OCI-M2 (cell line): Measurements from ENCODE around the gene RARG.

Experiments
- DNase-seq: peaks from one replicate; lab custom pipeline; 2025; ENCODE audit not compliant: unreplicated experiment; lab: John Stamatoyannopoulos, UW

RARG gene

DNA sequence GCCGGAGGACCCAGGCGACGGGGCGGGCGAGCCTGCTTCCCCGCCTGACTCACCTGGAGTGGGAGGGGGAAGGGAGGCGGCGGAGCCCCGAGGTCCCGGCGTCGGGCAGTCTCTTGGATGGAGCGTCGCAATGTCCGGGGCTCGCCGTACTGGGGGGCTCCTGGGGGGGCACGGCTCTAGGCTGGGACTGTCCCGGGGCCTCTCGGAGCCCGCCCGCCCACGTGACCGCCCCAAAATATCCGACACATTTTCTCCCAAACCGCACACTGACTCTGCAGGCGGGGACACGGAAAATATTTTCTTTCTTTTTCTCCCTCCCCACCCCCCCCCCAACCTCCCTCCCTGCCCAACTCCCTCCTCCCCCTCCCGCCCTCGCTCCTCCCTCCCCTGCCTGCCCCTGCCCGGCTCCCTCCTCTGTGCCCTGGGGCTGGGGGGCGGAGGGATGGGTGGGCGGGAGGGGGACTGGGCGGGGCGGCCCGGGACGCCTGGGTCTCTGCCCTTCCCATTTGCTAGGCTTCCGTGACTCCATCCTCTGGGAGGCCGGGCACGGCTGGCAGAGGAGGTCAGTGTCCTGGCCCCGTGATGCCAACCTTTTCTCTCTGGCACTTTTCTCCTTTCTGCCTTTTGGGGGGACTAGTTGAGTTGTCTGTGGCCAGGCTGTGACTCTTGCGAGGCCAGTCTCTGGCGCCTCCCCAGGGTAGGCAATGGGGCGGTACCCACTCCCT lies at the start of gene RARG:
TSS of gene RARG (minus strand) at position 289 of the 725 bp plus-strand sequence. CDS start 4,664 bp downstream, outside the sequence.
- no peak for DNase-seq

DNA sequence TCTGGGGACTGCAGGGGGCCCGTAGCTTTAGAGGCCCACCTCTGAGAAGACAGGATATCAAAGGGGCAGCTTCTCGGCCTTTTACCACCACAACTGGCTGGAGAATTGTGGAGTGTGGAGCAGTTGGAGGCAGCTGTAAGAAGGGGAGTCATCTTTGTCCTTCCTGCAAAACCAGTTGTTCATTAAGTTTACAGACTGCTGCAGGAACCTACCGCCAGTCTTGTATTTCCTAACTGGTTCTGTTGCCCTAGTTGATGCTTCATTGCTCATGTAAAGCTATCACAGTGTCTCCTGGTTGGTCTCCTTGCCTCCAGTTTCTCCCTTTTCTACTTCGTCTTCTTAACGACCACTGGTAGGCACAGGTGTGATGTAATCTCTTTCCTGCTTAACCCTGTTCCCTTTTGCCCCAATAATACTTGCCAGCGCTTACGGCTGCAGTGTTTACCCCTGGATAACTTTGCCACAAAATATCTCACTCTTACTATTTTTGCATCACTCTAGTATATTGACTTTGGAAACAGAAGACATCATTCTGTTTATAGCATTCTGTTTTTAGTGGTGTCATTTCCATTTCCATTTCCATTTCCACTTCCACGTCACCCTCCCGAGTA lies 48.0 kb upstream of the RARG start:
- no peak for DNase-seq

- no peak for DNase-seq
Observed at GRCh38 chr12:53279283-53279869, 47.4 kb upstream of the RARG start.

DNA sequence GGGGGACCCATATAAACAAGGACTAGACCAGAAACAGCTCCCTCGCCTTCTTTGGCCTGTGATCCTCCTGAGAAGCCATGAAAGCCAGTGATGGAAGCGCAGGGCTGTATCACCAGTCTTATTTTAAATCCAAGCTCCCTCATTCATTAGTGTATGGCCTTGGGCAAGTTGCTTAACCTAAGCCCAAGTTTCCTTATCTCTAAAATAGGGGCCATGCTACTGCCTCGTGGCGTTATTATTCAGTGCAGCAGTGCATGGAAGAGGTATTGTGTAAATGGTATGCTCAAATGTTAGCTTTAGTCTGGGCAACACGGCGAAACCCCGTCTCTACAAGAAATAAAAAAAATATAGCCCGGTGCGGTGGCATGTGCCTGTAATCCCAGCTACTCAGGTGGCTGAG lies 46.0 kb upstream of the RARG start:
- DNase-seq = no peak

- no peak for DNase-seq
Observed at GRCh38 chr12:53276511-53276910, 44.5 kb upstream of the RARG start.

GRCh38 chr12:53274445-53274844 lies 42.4 kb upstream of the RARG start:
- DNase-seq = no peak

- no peak for DNase-seq
Observed at GRCh38 chr12:53268630-53269562, 36.9 kb upstream of the RARG start.

DNA sequence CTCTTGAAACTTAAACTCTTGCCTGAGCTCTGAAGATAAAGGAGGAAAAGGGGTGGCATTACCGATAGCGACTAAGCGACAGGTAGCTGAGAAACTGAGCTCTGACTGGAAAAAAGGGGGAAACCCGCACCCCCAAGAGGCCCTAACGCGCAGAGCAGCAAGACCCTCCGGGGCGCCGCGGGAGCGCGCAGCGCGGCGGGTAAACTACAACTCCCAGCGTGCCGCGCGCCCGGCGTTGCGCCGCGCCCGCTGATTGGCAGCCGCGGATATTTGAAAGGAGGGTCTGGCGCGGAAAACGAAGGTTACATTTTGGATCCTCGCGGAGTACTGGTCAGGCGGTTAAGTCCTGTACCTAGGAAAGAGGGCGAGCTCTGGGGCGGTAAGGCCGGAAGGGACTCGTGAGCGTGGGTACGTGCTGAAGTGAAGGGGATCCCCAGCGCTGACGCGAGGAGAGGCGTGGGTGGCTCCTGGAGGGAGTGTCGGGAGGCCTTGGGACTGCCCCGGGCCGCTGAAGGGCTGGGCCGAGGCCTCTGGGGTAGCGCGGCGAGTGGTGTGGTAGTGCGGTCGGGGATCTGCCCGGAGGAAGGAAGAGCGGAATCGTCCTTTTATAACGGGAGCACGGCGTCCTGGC lies 36.1 kb upstream of the RARG start, which contains the start of gene ESPL1:
TSS of gene ESPL1 (plus strand) at position 301 of the 631 bp plus-strand sequence. CDS start 468 bp downstream, outside the sequence.
- DNase-seq = peak; percentile 58

DNA sequence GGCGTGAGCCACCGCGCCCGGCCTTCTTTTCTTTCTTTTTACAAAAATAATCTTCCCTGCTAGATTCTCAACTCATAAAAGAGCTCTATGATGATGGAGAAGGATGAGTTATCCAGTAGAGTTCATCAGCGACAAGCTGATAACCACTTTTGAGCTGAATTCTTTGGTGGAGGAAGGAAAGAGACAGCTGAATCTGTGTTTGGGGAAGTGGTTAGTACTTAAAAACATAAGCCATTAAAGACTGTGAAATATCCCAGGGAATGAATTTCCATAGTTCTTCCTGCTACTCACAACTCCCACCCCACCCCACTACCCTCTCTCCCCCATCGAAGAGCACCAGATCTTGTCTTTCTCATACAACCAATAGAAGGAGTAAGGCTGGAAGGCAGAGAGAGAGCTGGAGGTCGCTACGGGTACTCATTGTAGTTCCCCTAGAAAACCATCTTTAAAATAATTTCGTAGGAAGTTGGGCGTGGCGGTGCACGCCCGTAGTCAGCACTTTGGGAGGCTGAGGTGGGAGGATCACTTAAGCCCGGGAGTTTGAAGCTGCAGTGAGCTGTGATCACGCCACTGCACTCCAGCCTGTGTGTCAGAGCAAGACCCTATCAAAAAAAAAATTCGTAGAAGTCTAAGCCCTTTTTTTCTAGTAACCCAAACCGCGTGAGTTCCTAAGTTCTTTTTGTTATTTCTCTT lies 35.4 kb upstream of the RARG start:
- no peak for DNase-seq

DNA sequence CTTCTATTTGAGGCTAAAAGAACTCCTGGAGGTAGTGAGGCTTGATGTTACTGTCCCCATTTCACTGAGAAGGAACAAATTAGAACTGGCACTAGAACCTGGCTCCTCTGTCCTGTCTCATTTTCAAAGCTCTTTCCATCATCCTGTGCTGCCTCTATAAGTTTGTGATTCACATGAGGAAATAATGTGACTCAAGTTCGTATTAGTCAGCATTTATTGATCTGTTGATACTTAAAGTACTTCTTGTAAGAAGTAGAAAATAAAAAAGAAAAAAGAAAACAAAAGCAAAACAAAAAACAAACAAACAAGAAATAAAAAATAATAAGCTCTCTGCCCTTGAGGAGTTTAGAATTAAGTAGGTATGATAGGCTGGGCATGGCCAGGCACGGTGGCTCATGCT lies 33.8 kb upstream of the RARG start:
- DNase-seq = no peak

DNA sequence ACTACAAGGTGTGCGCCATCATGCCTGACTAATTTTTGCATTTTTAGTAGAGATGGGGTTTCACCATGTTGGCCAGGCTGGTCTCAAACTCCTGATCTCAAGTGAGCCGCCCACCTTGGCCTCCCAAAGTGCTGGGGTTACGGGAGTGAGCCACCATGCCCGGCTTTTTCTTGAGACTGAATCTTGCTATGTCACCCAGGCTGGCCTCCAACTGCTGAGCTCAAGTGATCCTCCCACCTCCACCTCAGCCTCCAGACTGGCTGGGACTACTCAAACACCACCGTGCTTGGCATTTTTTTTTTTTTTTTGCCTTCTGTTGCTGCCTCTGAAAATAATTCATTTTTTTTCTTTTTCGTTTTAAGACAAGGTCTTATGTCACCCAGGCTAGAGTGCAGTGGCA lies 27.9 kb upstream of the RARG start:
- DNase-seq = no peak

DNA sequence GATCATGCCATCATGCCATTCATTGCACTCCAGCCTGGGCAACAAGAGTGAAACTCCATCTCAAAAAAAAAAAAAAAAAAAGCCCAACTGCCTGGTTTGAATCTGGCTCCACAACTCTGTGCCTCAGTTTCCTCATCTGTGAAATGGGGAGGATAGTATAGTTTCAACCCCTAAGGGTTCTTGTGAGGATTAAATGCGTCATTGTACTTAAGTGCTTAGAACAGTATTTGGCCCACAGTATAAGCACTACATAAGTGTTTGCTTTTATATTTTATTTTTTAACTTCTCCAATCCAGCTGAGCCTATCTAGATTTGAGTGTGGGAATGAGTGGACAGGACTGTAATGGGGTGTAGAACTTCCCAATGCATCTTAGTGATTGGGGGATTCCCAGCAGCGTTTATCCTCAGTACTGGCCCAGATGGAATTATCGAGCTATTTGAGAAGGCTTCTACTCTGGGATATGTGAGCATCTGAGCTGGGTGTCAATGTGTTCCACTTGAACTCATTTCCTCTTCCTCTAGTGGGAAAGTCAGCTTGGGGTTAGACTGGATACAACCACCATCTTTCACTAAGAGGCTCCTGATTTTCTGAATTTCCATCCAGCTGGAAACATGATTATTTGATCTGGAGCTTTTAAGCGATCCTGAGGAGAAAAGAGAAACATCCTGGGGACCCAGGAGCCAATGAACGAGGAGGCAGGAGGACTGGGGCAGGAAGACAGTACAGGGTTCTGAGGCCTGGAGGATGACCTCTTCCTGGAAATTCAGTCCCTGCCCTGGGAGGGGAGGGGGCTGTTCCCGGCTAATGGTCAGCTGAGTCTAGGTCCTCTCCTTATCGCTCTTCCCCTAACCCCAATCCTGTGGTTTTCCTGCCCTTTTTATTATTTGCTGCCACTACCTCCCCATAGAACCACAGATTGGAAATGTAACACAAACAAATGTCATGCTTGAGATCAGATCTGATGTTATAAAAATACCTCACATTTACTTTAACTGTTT lies 26.8 kb upstream of the RARG start:
- DNase-seq = no peak

DNA sequence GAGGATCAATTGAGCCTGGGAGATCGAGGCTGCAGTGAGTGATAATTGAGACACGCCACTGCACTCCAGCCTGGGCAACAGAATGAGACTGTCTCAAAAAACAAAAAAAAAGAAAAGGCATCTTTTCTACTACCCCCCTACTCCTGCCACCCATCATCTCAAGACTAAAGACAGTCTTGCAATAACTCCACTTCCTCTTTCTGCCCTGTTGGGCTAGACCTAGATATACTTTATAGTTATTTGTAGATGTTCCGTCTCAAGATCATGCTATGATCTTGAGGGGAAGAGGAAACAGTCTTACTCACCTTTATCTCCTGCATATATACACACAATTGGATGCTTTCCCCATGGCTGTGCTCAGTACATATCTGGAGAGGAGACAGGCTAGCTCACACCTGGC lies 24.0 kb upstream of the RARG start:
- no peak for DNase-seq

DNA sequence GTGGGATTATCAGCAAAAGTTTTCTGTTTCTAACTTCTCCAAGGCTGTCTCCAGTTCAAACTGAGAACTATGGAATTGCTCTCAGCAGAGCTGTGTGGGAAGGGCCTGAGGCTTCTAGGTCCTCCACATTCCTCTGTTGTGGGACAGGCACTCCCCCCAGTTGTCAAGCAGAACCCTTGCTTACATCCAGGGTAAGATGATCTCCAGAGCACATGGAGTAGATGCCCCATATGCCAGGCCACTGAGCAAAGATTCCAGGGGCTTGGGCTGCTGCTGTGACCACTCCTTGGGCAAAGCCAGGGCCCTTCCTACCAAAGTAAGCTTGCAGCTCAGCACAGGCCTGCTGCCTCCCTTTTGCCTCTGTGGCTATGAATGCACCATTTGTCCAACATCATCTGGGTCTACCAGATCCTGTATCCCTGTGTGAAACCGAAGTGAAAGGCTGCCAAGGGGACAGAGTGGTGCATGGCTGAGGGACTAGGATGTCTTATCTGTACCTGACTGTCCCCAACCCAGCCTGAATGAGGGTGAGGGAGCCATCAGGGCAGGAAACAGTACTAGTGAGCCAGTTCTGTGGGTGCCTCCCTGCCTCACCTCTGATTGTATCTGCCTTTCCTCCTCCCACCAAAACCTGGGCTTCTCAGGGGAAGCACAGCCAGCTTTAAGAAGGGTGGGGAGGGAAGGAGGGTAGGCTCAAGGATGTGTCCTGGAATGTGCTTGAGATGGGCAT lies 23.0 kb upstream of the RARG start:
- no peak for DNase-seq

DNA sequence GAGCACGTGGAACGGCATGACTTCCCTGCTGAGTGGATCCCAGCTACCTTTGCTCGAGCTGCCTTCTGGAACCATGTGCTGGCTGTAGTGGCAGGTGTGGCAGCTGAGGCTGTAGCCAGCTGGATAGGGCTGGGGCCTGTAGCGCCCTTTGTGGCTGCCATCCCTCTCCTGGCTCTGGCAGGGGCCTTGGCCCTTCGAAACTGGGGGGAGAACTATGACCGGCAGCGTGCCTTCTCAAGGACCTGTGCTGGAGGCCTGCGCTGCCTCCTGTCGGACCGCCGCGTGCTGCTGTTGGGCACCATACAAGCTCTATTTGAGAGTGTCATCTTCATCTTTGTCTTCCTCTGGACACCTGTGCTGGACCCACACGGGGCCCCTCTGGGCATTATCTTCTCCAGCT lies 21.3 kb upstream of the RARG start:
- no peak for DNase-seq

DNA sequence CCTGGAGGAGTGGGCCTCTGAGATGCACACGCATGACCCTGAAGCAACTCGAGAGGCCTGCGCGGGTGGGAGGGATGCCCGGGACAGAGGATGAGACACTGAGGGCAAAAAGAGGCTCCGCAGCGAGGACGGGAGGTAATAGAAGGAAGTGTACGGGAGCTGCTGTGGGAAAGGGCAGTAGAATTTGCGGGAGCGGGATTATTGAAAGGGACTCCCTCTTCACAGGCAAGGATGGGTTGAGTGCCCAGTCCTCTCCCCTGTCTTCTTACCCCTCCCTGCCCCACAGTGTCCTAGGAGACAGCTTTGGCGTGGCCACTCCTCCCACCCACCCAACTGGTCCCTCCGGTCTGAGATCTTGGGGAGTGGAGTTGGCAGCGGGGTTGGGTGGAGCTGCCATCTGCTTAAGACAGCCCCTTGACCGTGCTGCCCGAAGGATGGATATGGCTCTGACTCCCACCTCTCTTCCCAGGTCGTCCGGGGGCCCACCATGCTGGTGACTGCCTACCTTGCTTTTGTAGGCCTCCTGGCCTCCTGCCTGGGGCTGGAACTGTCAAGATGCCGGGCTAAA lies 20.4 kb upstream of the RARG start:
- no peak for DNase-seq

GRCh38 chr12:53251477-53252348 lies 19.7 kb upstream of the RARG start:
- DNase-seq = peak; percentile 19
